GOT3 (cell line): ENCODE measurements around the gene TUBB4A.

Source experiments
- DNase-seq: peaks from one replicate; lab custom pipeline; 2025; ENCODE audit warnings: mixed read lengths; lab: John Stamatoyannopoulos, UW

The TUBB4A gene

DNA sequence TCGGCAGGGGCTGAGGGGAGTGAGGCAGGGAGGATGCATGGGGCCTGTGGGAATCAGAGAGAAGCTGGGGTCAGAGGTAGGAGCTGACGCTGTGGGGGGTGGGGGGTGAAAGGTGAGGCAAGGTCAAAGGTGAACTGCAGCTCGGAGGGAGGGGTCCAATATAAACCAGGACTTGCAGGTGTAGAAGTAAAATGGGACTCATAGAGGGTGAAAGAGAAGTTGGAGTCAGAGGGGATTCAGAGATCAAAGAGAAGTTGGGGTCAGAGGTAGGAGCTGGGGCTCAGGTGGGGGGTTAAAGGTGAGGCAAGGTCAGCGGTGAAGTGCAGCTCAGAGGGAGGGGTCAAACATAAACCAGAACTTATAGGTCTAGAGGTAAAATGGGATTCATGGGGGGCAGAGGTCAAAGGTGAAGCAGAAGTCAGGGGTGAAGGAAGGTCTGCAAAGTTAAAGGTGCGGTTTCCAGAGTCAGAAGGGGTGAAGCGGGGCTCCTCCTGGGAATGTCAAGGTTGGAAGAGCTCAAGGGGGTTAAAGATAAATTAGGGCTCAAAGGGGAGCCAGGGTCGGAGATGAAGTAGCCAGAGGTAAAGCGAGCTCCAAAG is 7.6 kb downstream of the TUBB4A start:
- no peak for DNase-seq

DNA sequence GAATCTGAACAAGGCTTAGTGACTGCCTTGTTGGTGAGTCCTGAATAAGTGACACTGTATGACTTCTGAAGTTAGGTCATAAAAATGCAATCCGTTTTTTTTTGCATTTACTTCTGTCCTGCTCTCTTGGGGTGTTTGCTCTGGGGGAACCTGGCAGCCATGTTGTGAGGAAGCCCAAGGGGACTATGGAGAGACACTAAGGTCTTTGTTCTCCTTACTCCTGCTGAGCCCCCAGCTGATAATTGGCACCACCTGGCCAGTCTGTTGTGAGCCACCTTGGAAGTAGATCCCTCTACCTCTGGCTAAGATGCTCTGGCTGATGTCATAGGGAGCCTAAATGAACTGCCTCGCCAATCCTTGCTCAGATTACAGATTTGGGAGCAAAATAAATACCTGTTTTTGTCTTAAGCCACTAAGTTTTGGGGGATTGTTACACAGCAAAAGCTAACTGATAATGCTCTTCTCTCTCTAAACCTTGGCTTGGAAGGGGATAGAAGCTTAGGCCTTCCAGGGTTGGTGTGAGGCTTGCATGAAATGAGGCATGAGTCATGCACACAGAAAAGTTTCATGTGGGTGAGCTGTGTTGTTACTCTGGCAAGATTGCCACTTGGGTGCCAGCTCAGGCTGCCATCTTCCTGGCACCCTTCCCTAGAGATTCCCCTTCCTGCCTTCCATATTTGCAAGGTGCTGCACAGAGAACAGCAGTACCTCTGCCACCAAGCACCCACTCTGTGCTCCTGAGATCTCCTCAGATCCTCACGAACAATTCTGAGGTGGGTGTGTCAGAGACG is 10.1 kb downstream of the TUBB4A start:
- DNase-seq: no peak

- DNase-seq: no peak
Measured at GRCh38 chr19:6490134-6490533, 12.0 kb downstream of the TUBB4A start.

- DNase-seq: no peak
Measured at GRCh38 chr19:6489278-6490061, 12.6 kb downstream of the TUBB4A start.

DNA sequence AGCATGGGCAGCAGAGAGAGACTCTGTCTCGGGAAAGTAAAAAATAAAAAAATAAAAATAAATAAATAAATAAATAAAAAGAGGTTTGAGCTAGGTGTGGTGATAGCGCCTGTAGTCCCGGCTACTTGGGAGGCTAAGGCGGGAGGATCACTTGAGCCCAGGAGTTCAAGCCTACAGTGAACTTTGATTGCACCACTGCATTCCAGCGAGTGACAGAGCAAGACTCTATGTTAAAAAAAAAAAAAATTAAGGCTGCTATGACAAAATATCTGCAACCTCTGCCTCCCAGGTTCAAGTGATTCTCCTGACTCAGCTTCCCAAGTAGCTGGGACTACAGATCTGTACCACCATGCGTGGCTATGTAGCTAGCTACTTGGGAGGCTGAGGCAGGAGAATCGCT is 17.3 kb downstream of the TUBB4A start:
- no peak for DNase-seq

DNA sequence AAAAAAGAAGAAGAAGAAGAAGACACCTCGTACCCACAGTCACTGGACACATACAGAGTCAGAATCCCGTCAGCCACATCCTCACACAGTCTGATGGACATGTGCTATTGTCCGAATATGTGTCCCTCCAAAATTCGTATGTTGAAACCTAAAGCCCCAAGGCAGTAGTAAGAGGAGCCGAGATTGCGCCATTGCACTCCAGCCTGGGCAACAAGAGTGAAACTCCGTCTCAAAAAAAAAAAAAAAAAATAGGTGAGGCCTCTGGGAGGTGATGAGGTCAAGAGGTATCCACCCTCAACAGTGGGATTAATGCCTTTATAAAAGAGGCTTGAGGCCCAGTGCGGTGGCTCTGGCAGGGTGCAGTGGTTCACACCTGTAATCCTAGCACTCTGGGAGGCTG is 17.9 kb downstream of the TUBB4A start:
- no peak for DNase-seq

DNA sequence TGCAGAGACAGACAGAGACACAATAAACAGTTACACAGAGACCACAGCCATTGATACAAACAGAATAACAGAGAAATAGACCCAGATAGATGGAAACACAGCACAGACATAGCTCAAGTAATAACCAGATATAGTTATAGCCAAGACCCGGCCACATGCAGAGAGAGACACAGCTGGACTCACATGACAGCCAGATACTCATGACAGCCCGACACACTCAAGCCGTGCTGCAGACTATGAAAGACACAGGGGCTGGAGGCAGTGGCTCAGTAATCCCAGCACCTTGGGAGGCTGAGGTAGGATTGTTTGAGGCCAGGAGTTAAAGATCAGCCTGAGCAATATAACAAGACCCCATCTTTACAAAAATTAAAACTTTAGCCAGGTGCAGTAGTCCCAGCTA is 18.9 kb downstream of the TUBB4A start:
- DNase-seq: no peak

GRCh38 chr19:6482343-6482686 is 19.8 kb downstream of the TUBB4A start:
- no peak for DNase-seq

DNA sequence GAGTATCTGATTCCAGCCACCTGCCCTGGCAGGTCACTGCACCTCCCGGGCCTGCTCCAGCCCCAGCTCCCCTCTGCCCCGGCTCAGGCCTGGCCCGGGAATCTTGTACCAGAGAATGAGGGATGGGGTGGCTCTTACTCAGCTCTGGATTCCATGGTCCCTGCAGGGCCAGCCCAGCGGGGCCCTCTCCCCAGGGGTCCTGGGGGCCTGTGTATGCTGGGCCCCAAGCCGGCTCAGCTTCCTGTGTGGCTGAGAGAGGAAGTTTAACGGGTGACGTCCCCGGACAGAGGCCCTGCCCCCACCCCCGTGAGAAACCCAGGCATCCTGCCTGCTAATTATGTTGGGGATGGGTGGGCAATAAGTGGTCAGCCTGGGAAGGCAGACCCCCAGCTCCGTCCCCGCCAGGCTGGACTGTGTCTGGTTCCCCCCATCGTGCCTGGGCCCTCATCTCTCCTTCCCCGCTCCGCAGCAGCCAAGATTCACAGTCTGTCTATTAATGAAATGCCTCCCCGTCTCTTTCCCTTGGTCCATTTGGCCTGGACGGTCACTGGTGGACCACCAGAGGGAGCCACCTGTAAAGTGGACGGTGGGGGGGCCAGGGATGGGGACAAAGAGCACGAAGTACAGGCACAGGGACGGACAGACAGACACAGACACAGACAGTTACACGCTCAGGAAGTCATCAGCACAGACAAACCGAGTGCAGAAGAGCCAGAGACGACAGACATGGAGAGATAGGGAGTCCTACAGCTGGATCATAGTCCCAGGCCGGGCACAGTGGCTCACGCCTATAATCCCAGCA is 20.4 kb downstream of the TUBB4A start, which contains the start of gene DENND1C:
Gene DENND1C, minus strand, starts transcription at position 247 of the 802 bp plus-strand sequence. Its CDS starts 92 bp downstream, at position 155.
- no peak for DNase-seq

GRCh38 chr19:6480848-6481415 is 21.2 kb downstream of the TUBB4A start:
- no peak for DNase-seq

- no peak for DNase-seq
Measured at GRCh38 chr19:6479836-6480398, 22.2 kb downstream of the TUBB4A start.

GRCh38 chr19:6478815-6479214 is 23.3 kb downstream of the TUBB4A start:
- no peak for DNase-seq

DNA sequence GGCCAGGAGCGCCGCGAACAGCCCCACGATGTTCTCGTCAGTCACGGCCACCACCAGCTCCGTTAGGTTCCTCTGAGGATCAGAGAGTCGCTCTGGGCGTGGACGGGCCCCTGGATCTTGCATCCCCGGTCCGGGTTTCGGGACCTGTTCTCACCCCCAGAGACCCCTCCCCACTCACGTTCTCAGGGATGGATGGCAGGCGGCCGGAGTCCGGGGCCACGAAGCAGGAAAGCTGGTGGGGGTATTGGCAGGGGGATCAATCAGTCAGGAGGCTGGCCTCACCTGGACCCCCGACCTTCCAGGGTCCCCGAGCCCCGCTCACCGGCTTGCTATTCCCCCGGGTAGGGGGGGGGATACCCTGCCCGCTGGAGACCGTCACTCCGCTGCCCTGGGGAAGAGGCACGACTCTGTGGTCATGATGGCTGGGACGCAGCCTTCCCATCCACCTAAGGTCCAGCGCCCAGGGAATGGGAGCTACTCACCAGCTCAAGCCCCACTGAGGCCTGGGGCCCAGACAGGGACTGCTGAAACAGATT is 25.1 kb downstream of the TUBB4A start:
- DNase-seq: no peak

GRCh38 chr19:6476155-6476895 is 25.8 kb downstream of the TUBB4A start:
- DNase-seq: no peak

DNA sequence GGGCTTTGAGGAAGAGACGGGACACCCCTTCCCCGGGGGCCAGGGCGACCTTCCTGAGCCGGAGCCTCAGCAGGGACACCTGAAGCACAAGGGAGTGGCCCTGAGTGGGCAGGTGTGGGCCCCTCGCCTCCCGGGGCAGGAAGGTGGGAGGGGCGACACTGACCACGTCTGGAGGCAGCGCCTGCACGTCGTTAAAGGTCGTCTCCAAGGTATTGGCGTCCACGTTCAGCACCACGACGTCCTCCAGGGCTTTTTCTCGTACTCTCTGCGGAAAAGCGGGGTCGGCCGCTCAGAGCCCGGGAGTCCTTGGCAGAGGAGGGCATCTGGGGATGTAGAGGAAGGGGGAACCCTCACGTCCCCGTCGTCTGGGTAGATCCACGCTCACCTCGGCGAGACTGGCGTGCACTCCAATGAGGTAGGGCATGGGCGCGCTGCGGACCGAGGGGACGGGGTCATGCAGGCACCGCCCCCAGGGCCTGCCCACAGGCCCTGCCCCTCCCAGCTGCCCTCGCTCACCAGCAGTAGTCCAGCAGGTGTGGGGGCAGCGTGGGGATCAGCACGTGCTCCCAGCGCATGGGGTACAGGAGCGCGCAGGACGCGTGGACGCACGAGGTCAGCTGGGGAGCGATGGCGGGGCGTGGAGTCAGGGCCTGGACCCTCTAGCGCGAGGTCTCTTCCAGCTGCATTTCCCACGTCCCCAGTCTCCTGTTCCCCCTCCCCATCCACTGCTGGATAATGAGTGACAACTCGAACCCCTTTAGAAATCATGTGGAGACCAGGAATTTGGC is 26.6 kb downstream of the TUBB4A start:
- no peak for DNase-seq

DNA sequence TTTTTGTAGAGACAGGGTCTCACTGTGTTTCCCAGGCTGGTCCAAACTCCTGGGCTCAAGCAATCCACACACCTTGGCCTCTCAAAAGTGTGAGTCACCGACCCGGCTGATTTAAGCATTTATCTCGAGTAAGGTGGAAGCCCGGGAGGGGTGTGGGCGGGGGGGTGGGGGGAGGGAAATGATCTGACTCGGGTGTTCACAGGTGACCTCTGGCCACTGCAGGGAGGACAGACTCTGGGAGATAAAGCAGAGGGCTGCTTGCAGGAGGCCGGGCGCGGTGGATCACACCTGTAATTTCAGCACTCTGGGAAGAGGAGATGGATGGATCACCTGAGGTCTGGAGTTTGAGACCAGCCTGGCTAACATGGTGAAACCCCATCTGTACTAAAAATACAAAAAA is 28.5 kb downstream of the TUBB4A start:
- DNase-seq: no peak

- no peak for DNase-seq
Measured at GRCh38 chr19:6472713-6473112, 29.4 kb downstream of the TUBB4A start.

DNA sequence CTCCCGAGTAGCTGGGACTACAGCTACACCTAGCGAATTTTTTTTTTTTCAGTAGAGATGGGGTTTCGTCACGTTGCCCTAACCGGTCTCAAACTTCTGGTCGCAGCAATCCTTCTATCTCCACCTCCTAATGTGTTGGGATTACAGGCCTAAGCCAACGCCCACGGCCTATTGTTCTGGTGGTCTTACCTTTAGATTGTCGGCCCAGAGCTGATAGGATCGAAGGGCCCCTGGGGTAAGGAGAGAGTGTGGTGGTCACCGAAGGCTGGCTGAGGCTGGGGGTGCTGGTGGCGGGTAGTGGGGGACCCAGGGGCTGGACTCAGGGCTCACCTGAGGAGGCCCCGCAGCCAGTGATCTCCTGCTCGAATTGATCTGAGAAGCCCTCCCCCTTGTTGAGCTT is 31.0 kb downstream of the TUBB4A start:
- DNase-seq: no peak

GRCh38 chr19:6470173-6470572 is 31.9 kb downstream of the TUBB4A start:
- DNase-seq: no peak

- DNase-seq: no peak
Measured at GRCh38 chr19:6467384-6467783, 34.7 kb downstream of the TUBB4A start.
